HUES48 (cell line): Measurements from ENCODE around the gene KRT83.

Experiments
- H3K27ac ChIP-seq: one replicate; pipeline ENCODE4 v1.7.0; 2013; ENCODE audit warnings: low read depth, low read length, inconsistent platforms
- H3K27me3 ChIP-seq: 2 replicates; pipeline ENCODE4 v1.6.1; 2013; ENCODE audit warnings: mild to moderate bottlenecking, low read length; ENCODE audit not compliant: control insufficient read depth, insufficient read depth
- H3K36me3 ChIP-seq: 2 replicates; pipeline ENCODE4 v1.6.1; 2013; ENCODE audit warnings: low read length; ENCODE audit not compliant: control insufficient read depth, insufficient read depth
- H3K4me1 ChIP-seq: 2 replicates; pipeline ENCODE4 v1.6.1; 2013; ENCODE audit warnings: mild to moderate bottlenecking, low read length; ENCODE audit not compliant: control insufficient read depth, insufficient read depth
- H3K4me3 ChIP-seq: 2 replicates; pipeline ENCODE4 v1.5.1; 2013; ENCODE audit warnings: mild to moderate bottlenecking, low read depth, low read length
- H3K9ac ChIP-seq: 2 replicates; pipeline ENCODE4 v1.6.1; 2013; ENCODE audit warnings: mild to moderate bottlenecking, low read depth, low read length, moderate library complexity
- H3K9me3 ChIP-seq: 2 replicates; pipeline ENCODE4 v1.6.1; 2013; ENCODE audit warnings: low read length; ENCODE audit not compliant: control insufficient read depth, insufficient read depth

The KRT83 gene

DNA sequence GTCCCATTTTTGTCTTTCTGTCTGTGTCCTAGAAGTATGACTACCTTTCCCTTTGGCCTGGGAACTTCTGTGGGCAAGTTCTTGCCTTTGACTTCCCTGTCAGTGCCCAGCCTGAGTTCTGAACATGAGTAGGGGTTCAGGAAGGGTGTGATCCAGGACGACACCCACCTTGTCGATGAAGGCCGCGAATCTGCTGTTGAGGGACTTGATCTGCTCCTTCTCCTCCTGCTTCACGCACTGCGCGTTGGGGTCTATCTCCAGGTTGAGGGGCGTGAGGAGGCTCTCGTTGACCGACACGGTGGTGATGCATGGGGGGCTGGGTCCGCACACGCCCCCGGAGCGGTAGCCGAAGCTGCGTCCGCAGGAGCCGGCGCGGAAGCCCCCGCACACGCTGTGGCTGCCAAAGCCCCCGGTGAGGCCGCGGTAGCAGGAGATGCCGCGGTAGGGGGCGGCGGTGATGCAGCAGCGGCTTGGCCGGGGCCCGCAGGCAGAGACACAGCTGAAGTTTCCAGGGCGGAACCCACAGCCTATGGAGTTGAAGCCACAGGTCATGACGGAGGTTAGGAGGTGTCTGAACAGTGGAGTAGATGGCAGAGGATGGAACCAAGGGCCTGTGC, at the start of gene KRT83:
Gene KRT83, minus strand, starts transcription at position 615 of the 617 bp plus-strand sequence. Its CDS starts 63 bp downstream, at position 552.
- Histone ChIP-seq H3K9me3 (no peaks in the 10 kb centered on the region), H3K27me3 (no peaks in the 10 kb centered on the region; the same call in 1 of the 2 replicates), H3K9ac (no peak within 1 kb of the TSS), H3K4me3 (no peak within 1 kb of the TSS), H3K4me1 (no peaks in the 10 kb centered on the region), H3K36me3 (no peaks in the 10 kb centered on the region), H3K27ac (no peak within 1 kb of the TSS)

DNA sequence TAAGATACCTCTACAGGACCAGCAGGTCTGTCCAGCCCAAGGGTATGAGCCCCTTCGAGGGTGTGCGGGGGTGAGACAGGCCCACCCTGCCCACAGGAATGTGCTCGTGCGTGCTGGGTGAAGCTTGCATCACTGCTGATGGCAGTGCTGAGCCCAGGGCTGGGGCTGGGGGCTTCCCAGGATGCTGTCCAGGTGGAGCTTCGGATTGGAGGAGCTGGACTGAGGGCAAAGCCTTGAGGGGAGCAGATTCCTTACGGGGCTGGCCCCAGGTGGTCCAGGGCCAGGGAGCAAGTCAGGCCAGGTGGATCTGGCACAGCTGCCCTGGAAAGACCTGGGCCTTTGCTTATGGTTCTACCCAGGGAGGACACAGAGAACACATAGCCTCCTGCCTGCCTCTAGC, 48.6 kb upstream of the KRT83 start:
- Histone ChIP-seq H3K9me3 (no peaks in the 10 kb centered on the region), H3K4me1 (no peaks in the 10 kb centered on the region), H3K9ac (no peak overlapping the region), H3K36me3 (no peaks in the 10 kb centered on the region), H3K27me3 (no peaks in the 10 kb centered on the region; the same call in 1 of the 2 replicates), H3K27ac (no peak overlapping the region), H3K4me3 (no peak overlapping the region)

DNA sequence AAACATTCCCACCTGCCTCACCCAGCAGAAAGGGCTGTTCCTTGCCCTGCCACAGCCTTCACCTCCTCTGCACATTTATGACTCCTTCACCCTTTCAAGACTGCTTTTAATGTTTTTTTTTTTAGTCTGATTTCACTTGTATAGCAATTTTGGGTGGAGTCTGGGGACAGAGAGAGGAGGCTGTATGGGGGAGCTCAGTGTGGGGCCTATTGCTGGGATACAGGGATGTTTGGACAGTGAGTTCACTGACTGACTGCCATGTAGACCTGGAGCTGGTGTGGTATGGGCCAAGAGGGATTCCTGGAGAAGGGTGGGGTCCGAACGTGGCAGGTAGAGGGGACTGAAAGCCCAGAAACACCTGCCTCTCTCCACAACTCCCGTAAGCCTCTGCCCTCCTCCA, 48.0 kb upstream of the KRT83 start:
- no peaks in the 10 kb centered on the region for H3K9me3 ChIP-seq
- H3K4me3 ChIP-seq = no peak overlapping the region
- no peaks in the 10 kb centered on the region; the same call in 1 of the 2 replicates for H3K27me3 ChIP-seq
- no peaks in the 10 kb centered on the region for H3K36me3 ChIP-seq
- H3K27ac ChIP-seq = no peak overlapping the region
- no peaks in the 10 kb centered on the region for H3K4me1 ChIP-seq
- no peak overlapping the region for H3K9ac ChIP-seq

DNA sequence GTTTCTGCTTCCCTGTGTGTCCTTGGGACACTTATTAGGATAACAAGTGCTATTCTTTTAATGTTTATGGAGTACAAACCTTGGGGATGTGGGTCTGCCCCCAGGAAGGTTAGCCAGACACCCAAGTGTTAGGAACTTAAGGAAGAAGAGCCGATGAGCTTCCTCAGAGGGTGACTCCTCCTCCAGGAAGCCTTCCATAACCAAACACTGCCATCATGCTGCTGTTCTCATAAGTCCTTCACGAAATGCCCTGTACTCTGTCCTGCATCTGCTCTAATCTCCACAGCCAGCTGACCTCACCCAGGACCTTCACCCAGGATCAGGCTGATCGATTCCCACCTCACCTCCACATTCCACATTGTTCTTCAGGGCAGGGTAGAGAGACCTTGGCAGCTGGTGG, 47.3 kb upstream of the KRT83 start:
- no peaks in the 10 kb centered on the region for H3K9me3 ChIP-seq
- H3K9ac ChIP-seq = no peak overlapping the region
- H3K27me3 ChIP-seq = no peaks in the 10 kb centered on the region; the same call in 1 of the 2 replicates
- no peak overlapping the region for H3K4me3 ChIP-seq
- H3K36me3 ChIP-seq = no peaks in the 10 kb centered on the region
- H3K4me1 ChIP-seq = no peaks in the 10 kb centered on the region
- no peak overlapping the region for H3K27ac ChIP-seq

DNA sequence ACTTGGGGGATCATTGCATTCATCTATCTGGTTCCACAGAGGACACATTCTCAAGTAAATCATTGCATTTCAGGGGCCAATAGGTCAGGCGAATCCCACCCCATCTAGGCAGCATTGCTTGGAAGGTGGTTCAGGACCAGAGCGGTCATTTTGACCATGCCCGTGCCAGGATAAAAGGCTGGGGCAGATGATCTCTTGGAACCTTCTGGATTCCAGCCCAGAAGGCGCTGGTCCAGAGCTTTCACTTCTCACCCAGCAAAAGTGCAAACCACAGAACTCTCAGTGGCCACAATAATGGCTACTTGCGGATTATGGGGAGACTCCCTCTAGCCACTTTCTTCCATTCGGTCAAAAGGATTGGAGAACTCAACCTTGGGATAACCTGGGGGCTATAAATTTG, 46.7 kb upstream of the KRT83 start:
- Histone ChIP-seq H3K36me3 (no peaks in the 10 kb centered on the region), H3K9me3 (no peaks in the 10 kb centered on the region), H3K4me1 (no peaks in the 10 kb centered on the region), H3K4me3 (no peak overlapping the region), H3K9ac (no peak overlapping the region), H3K27me3 (no peaks in the 10 kb centered on the region; the same call in 1 of the 2 replicates), H3K27ac (no peak overlapping the region)

DNA sequence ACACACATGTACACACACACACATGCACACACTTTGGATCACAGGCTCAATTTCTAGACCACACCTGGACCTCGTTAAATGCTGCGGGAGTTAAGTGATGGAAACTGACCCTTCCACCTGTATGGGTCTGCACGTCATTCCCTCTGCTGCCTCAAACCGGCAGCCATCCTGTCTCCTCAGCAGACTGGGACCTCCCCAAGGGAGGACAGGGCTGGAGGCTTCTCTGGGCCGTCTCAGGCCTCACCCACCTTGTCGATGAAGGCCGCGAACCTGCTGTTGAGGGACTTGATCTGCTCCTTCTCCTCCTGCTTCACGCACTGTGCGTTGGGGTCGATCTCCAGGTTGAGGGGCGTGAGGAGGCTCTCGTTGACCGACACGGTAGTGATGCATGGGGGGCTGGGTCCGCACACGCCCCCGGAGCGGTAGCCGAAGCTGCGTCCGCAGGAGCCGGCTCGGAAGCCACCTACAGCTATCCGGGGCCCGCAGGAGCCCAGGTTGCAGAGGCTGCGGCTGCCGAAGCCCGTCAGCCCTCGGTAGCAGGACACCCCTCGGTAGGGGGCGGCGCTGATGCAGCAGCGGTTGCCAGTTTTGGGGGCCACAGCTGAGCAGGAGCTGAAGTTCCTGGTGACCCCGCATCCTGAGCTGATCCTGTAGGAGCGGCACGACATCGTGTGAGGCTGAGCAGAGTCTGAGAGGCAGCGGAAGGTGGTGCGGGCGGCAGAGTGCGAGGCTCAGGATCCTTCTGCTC, 45.7 kb upstream of the KRT83 start, which contains the start of gene KRT85:
Gene KRT85, minus strand, starts transcription at position 744 of the 748 bp plus-strand sequence. Its CDS starts 76 bp downstream, at position 668.
- Histone ChIP-seq H3K27ac (no peak within 1 kb of the TSS), H3K4me3 (no peak within 1 kb of the TSS), H3K9me3 (no peaks in the 10 kb centered on the region), H3K9ac (no peak within 1 kb of the TSS), H3K27me3 (no peaks in the 10 kb centered on the region; the same call in 1 of the 2 replicates), H3K36me3 (no peaks in the 10 kb centered on the region), H3K4me1 (no peaks in the 10 kb centered on the region)

DNA sequence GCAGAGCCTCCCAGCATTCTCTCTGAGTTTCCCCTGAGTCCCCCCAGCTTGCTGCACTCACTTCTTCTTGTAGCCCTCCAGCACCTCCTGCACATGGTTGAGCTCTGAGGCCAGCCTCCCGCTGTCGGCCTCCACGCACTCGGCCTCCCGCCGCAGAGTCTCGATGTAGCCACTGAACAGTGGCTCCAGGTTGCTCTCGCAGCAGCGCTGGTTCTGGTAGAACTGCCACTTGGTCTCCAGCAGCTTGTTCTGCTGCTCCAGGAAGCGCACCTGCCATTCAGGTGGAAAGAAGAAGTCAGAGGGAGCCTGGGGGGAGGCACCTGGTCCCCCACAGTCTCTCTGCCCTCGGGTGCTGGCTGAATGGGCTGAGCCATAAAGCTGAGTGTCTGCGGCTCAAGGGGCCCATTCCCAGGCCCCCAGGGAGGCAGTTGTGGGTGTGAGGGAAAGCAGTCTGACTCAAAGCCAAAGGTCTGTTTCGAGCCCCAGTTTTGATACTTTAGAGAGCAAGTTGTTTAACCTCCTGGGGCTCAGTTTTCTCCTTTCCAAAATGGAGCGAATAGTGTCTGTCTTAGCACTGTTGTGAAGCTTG, 43.8 kb upstream of the KRT83 start:
- Histone ChIP-seq H3K27me3 (no peaks in the 10 kb centered on the region; the same call in 1 of the 2 replicates), H3K36me3 (no peaks in the 10 kb centered on the region), H3K9ac (no peak overlapping the region), H3K4me3 (no peak overlapping the region), H3K27ac (no peak overlapping the region), H3K4me1 (no peaks in the 10 kb centered on the region), H3K9me3 (no peaks in the 10 kb centered on the region)

DNA sequence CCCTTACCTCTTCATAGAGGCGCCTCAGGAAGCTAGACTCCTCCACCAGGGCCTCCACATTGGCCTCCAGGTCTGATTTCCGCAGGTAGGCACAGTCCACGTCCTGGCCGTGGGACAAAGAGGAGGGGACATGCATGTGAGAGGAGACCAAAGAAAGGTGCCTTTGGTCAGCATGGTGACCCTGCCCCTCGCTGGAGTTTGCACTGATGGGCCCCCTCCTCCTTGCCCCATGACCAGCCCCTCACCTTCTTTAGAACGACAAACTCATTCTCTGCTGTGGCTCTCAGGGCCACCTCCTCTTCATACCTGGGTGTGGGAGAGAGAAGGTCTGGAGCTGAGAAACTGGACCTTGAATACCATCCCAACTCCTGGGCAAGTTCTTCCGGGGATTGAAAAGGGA, 42.9 kb upstream of the KRT83 start:
- no peak overlapping the region for H3K4me3 ChIP-seq
- no peak overlapping the region for H3K27ac ChIP-seq
- no peaks in the 10 kb centered on the region for H3K9me3 ChIP-seq
- no peaks in the 10 kb centered on the region for H3K4me1 ChIP-seq
- no peaks in the 10 kb centered on the region for H3K36me3 ChIP-seq
- H3K27me3 ChIP-seq = no peaks in the 10 kb centered on the region; the same call in 1 of the 2 replicates
- no peak overlapping the region for H3K9ac ChIP-seq

DNA sequence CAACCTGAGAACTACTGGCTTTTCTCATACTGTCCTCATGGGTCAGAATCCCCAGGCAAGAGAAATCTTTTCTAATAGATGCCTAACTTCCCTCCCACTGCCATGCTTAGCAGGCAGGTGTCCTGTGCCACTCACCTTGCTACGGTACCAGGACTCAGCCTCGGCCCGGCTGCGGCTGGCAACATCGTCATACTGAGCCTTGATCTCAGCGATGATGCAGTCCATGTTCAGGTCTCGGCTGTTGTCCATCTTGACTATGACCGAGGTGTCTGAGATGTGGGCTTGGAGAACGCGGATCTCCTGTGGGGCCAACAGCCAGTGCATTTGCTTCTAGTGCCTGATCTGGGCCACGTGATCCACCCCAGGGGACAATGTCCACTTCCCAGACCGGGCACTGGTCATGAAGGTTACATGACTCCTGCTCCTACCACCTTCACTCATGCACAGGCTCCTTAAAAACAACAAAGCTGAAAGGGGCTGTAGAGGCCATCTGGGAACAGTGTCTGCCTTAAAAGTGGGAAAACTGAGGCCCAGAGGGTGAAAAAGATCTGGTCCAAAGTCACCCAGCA, 42.0 kb upstream of the KRT83 start:
- no peaks in the 10 kb centered on the region for H3K36me3 ChIP-seq
- no peak overlapping the region for H3K4me3 ChIP-seq
- H3K9me3 ChIP-seq = no peaks in the 10 kb centered on the region
- no peaks in the 10 kb centered on the region; the same call in 1 of the 2 replicates for H3K27me3 ChIP-seq
- H3K9ac ChIP-seq = no peak overlapping the region
- no peak overlapping the region for H3K27ac ChIP-seq
- H3K4me1 ChIP-seq = no peaks in the 10 kb centered on the region

DNA sequence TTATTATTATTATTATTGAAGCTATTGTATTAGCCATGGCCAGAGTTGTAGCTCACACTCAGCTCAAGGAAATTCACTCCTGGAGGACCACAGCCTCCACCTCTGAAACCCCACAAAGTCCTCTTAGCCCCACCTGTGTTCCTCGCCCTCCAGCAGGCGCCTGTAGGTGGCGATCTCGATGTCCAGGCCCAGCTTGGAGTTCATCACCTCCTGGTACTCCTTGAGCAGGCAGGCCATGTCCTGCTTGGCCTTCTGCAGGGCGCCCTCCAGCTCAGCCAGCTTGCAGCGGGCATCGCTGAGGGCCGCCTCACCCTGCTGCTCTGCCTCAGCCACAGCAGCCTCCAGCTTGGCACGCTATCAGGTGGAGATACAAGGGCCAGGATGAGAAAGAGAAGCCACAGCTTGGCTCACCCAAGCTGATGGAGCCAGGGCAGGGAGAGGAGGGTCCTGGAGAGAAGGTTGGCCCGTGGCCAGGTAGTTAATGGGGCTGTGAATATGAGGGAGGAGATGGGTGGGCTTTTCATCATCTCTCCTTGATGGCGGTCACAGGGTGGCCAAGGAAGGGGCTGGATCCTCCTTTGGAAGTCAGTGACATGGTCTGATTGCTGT, 41.0 kb upstream of the KRT83 start:
- Histone ChIP-seq H3K4me1 (no peaks in the 10 kb centered on the region), H3K9ac (no peak overlapping the region), H3K27ac (no peak overlapping the region), H3K9me3 (no peaks in the 10 kb centered on the region), H3K4me3 (no peak overlapping the region), H3K36me3 (no peaks in the 10 kb centered on the region), H3K27me3 (no peaks in the 10 kb centered on the region; the same call in 1 of the 2 replicates)
